ENCODE results near the gene ALDH5A1.

Gene ALDH5A1

GRCh38 chr6:24464253-24465038, 30.3 kb upstream of the ALDH5A1 start:
- peaks cover 2% of the 10 kb centered on the region for H3K9me3 ChIP-seq (ENCODE audit: low read length)
- no peak overlapping the region for H2AFZ ChIP-seq (ENCODE audit: low read depth, low read length)

GRCh38 chr6:24469811-24470210, 25.0 kb upstream of the ALDH5A1 start:
- Histone ChIP-seq H3K4me3 (ENCODE audit: low read length) (no peak overlapping the region), H3K9me3 (ENCODE audit: low read length) (no peaks in the 10 kb centered on the region), H3K27me3 (ENCODE audit: insufficient read depth, low read length) (no peaks in the 10 kb centered on the region), H2AFZ (ENCODE audit: low read depth, low read length) (no peak overlapping the region), H3K36me3 (ENCODE audit: insufficient read depth, low read length) (no peaks in the 10 kb centered on the region), H3K4me1 (ENCODE audit: insufficient read depth, low read length) (no peaks in the 10 kb centered on the region)

More at GRCh38 chr6:24464253-24465038, 30.3 kb upstream of the ALDH5A1 start:
- no peaks in the 10 kb centered on the region for H3K4me1 ChIP-seq (ENCODE audit: insufficient read depth, low read length)
- no peak overlapping the region for H3K4me3 ChIP-seq (ENCODE audit: low read length)
- H3K36me3 ChIP-seq (ENCODE audit: insufficient read depth, low read length): no peaks in the 10 kb centered on the region
- H3K27me3 ChIP-seq (ENCODE audit: insufficient read depth, low read length): no peaks in the 10 kb centered on the region

GRCh38 chr6:24472181-24472580, 22.6 kb upstream of the ALDH5A1 start:
- Histone ChIP-seq H3K9me3 (ENCODE audit: low read length) (no peaks in the 10 kb centered on the region), H3K27me3 (ENCODE audit: insufficient read depth, low read length) (no peaks in the 10 kb centered on the region), H3K36me3 (ENCODE audit: insufficient read depth, low read length) (no peaks in the 10 kb centered on the region), H3K4me1 (ENCODE audit: insufficient read depth, low read length) (no peaks in the 10 kb centered on the region), H3K4me3 (ENCODE audit: low read length) (no peak overlapping the region), H2AFZ (ENCODE audit: low read depth, low read length) (no peak overlapping the region)

GRCh38 chr6:24476631-24477030, 18.1 kb upstream of the ALDH5A1 start:
- Histone ChIP-seq H2AFZ (ENCODE audit: low read depth, low read length) (no peak overlapping the region), H3K9me3 (ENCODE audit: low read length) (no peaks in the 10 kb centered on the region), H3K4me3 (ENCODE audit: low read length) (no peak overlapping the region), H3K4me1 (ENCODE audit: insufficient read depth, low read length) (no peaks in the 10 kb centered on the region), H3K27me3 (ENCODE audit: insufficient read depth, low read length) (no peaks in the 10 kb centered on the region), H3K36me3 (ENCODE audit: insufficient read depth, low read length) (no peaks in the 10 kb centered on the region)

GRCh38 chr6:24477070-24477469, 17.7 kb upstream of the ALDH5A1 start:
- H3K4me1 ChIP-seq (ENCODE audit: insufficient read depth, low read length): no peaks in the 10 kb centered on the region
- no peaks in the 10 kb centered on the region for H3K36me3 ChIP-seq (ENCODE audit: insufficient read depth, low read length)
- H3K4me3 ChIP-seq (ENCODE audit: low read length): no peak overlapping the region
- H3K27me3 ChIP-seq (ENCODE audit: insufficient read depth, low read length): no peaks in the 10 kb centered on the region
- no peaks in the 10 kb centered on the region for H3K9me3 ChIP-seq (ENCODE audit: low read length)
- H2AFZ ChIP-seq (ENCODE audit: low read depth, low read length): no peak overlapping the region

- Histone ChIP-seq H3K9me3 (ENCODE audit: low read length) (no peaks in the 10 kb centered on the region), H3K4me3 (ENCODE audit: low read length) (no peak overlapping the region), H3K36me3 (ENCODE audit: insufficient read depth, low read length) (no peaks in the 10 kb centered on the region), H3K27me3 (ENCODE audit: insufficient read depth, low read length) (no peaks in the 10 kb centered on the region), H2AFZ (ENCODE audit: low read depth, low read length) (no peak overlapping the region), H3K4me1 (ENCODE audit: insufficient read depth, low read length) (no peaks in the 10 kb centered on the region)
Measured at GRCh38 chr6:24478903-24479302, 15.9 kb upstream of the ALDH5A1 start.

GRCh38 chr6:24480705-24481104, 14.1 kb upstream of the ALDH5A1 start:
- no peaks in the 10 kb centered on the region for H3K36me3 ChIP-seq (ENCODE audit: insufficient read depth, low read length)
- no peaks in the 10 kb centered on the region for H3K4me1 ChIP-seq (ENCODE audit: insufficient read depth, low read length)
- H2AFZ ChIP-seq (ENCODE audit: low read depth, low read length): no peak overlapping the region
- no peak overlapping the region for H3K4me3 ChIP-seq (ENCODE audit: low read length)
- H3K27me3 ChIP-seq (ENCODE audit: insufficient read depth, low read length): no peaks in the 10 kb centered on the region
- H3K9me3 ChIP-seq (ENCODE audit: low read length): no peaks in the 10 kb centered on the region

- H3K9me3 ChIP-seq (ENCODE audit: low read length): no peaks in the 10 kb centered on the region
- H2AFZ ChIP-seq (ENCODE audit: low read depth, low read length): no peak overlapping the region
- no peaks in the 10 kb centered on the region for H3K4me1 ChIP-seq (ENCODE audit: insufficient read depth, low read length)
- no peaks in the 10 kb centered on the region for H3K36me3 ChIP-seq (ENCODE audit: insufficient read depth, low read length)
- no peak overlapping the region for H3K4me3 ChIP-seq (ENCODE audit: low read length)
- H3K27me3 ChIP-seq (ENCODE audit: insufficient read depth, low read length): no peaks in the 10 kb centered on the region
Measured at GRCh38 chr6:24481449-24481848, 13.3 kb upstream of the ALDH5A1 start.

- H3K27me3 ChIP-seq (ENCODE audit: insufficient read depth, low read length): no peaks in the 10 kb centered on the region
- no peaks in the 10 kb centered on the region for H3K4me1 ChIP-seq (ENCODE audit: insufficient read depth, low read length)
- no peaks in the 10 kb centered on the region for H3K36me3 ChIP-seq (ENCODE audit: insufficient read depth, low read length)
- H3K9me3 ChIP-seq (ENCODE audit: low read length): no peaks in the 10 kb centered on the region
- no peak overlapping the region for H2AFZ ChIP-seq (ENCODE audit: low read depth, low read length)
- H3K4me3 ChIP-seq (ENCODE audit: low read length): no peak overlapping the region
Measured at GRCh38 chr6:24484657-24485323, 10.0 kb upstream of the ALDH5A1 start.

GRCh38 chr6:24486065-24486464, 8.7 kb upstream of the ALDH5A1 start:
- no peaks in the 10 kb centered on the region for H3K27me3 ChIP-seq (ENCODE audit: insufficient read depth, low read length)
- H3K36me3 ChIP-seq (ENCODE audit: insufficient read depth, low read length): no peaks in the 10 kb centered on the region
- no peak overlapping the region for H3K4me3 ChIP-seq (ENCODE audit: low read length)
- H3K4me1 ChIP-seq (ENCODE audit: insufficient read depth, low read length): no peaks in the 10 kb centered on the region
- H2AFZ ChIP-seq (ENCODE audit: low read depth, low read length): no peak overlapping the region
- H3K9me3 ChIP-seq (ENCODE audit: low read length): no peaks in the 10 kb centered on the region

GRCh38 chr6:24489470-24489869, 5.3 kb upstream of the ALDH5A1 start, which contains the start of gene GPLD1:
TSS of gene GPLD1 (minus strand) at chr6:24489578. CDS start at chr6:24489511, 67 bp downstream.
- Histone ChIP-seq H3K9me3 (ENCODE audit: low read length) (no peaks in the 10 kb centered on the region), H3K27me3 (ENCODE audit: insufficient read depth, low read length) (no peaks in the 10 kb centered on the region)

GRCh38 chr6:24489881-24490280, 4.9 kb upstream of the ALDH5A1 start:
- Histone ChIP-seq H3K4me3 (ENCODE audit: low read length) (no peak overlapping the region), H3K36me3 (ENCODE audit: insufficient read depth, low read length) (no peaks in the 10 kb centered on the region), H3K9me3 (ENCODE audit: low read length) (no peaks in the 10 kb centered on the region), H3K27me3 (ENCODE audit: insufficient read depth, low read length) (no peaks in the 10 kb centered on the region), H3K4me1 (ENCODE audit: insufficient read depth, low read length) (peaks cover 5% of the 10 kb centered on the region), H2AFZ (ENCODE audit: low read depth, low read length) (no peak overlapping the region)

More at GRCh38 chr6:24489470-24489869, 5.3 kb upstream of the ALDH5A1 start, which contains the start of gene GPLD1:
- Histone ChIP-seq H3K4me3 (ENCODE audit: low read length) (no peak within 1 kb of the TSS), H3K36me3 (ENCODE audit: insufficient read depth, low read length) (no peaks in the 10 kb centered on the region), H3K4me1 (ENCODE audit: insufficient read depth, low read length) (peaks cover 5% of the 10 kb centered on the region), H2AFZ (ENCODE audit: low read depth, low read length) (no peak within 1 kb of the TSS)

- Histone ChIP-seq H2AFZ (ENCODE audit: low read depth, low read length) (no peak overlapping the region), H3K36me3 (ENCODE audit: insufficient read depth, low read length) (no peaks in the 10 kb centered on the region), H3K4me1 (ENCODE audit: insufficient read depth, low read length) (peaks cover 6% of the 10 kb centered on the region), H3K4me3 (ENCODE audit: low read length) (no peak overlapping the region), H3K9me3 (ENCODE audit: low read length) (no peaks in the 10 kb centered on the region), H3K27me3 (ENCODE audit: insufficient read depth, low read length) (no peaks in the 10 kb centered on the region)
Measured at GRCh38 chr6:24490948-24491347, 3.8 kb upstream of the ALDH5A1 start.

Data from neuron (in vitro differentiated cells).